GM21381 (cell line): ENCODE measurements around the gene MAP2K3.
"Not testable (repeated sequence)": the region's sequence is repeated elsewhere in the genome, so short reads cannot be mapped to it uniquely, and the experiment has no call there.

Experiments
- ATAC-seq: cut with Tn5 transposase; IDR thresholded peaks from one replicate; pipeline ENCODE4 v1.9.1; 2021; ENCODE audit warnings: mild to moderate bottlenecking, moderate library complexity; ENCODE audit not compliant: unreplicated experiment

The MAP2K3 gene

DNA sequence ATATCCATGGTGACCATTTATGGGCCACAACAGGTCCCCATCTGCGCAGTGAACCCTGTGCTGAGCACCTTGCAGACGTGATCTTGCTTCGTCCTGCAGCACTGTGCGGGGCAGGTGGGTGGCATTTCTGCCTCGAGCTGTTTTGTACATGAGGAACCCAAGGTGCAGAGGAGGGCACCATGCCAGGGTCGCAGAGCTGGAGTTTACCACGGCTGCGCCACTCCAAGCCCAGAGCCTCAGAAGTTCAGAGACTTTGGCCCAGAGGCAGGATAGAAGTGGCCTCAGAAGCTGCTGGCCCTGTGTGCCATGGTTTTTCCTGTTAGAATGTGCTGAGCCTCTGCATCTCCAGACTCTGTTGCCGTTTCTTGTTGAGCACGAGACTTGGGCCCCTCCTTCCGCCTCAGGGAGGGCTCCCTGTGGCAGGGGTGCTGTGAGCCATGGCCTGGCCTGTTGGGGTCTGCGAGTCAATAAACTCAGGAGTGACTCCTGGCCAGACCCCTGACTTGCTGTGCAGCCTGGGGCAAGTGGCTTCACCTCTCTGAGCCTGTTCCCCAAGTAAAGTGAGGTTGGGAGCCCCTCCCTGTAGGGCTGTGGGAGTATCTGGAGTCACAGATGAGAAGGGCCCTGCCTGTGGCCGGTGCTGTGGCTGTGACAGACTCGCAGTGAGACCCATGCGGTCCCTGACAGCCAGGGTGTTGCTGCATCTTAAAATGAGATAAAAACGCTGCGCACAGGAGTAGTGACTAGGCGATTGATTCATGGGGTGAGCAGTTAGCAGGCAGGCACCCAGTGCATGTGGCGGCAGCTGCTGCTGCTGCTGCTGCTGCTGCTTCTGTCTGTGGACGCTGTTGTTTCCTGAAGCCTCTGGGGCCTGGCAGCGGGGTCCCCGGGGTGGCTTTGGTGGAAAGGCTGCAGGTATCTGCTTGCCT is 11.8 kb downstream of the MAP2K3 start:
- ATAC-seq: no peak

- ATAC-seq: no peak
Observed at GRCh38 chr17:21297026-21297520, 12.6 kb downstream of the MAP2K3 start.

- ATAC-seq: no peak
Observed at GRCh38 chr17:21297597-21297996, 13.1 kb downstream of the MAP2K3 start.

- no peak for ATAC-seq
Observed at GRCh38 chr17:21298056-21298982, 13.8 kb downstream of the MAP2K3 start.

DNA sequence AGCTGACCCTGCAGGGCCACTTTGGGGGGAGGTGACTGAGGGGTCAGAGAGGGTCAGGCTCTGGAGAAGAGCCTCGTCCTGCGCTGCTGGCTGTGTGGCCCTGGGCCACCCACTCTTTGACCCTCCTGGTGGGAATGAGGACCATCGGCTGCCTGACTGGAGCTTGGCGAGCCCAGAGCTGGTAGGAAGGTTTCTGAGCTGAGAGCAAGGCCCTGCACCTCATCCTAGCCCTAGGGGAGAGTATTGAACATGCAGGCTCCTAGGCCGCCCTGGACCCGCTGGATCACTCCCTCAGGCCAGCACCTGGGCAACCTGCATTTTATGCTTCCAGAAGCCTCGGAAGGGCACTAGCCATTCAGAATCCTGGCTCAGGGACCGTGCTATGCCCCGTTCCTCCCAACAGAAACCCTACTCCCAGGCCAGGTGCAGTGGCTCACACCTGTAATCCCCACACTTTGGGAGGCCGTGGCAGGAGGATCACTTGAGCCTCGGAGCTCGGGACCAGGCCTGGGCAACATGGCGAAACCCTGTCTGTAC is 14.5 kb downstream of the MAP2K3 start:
- no peak for ATAC-seq

DNA sequence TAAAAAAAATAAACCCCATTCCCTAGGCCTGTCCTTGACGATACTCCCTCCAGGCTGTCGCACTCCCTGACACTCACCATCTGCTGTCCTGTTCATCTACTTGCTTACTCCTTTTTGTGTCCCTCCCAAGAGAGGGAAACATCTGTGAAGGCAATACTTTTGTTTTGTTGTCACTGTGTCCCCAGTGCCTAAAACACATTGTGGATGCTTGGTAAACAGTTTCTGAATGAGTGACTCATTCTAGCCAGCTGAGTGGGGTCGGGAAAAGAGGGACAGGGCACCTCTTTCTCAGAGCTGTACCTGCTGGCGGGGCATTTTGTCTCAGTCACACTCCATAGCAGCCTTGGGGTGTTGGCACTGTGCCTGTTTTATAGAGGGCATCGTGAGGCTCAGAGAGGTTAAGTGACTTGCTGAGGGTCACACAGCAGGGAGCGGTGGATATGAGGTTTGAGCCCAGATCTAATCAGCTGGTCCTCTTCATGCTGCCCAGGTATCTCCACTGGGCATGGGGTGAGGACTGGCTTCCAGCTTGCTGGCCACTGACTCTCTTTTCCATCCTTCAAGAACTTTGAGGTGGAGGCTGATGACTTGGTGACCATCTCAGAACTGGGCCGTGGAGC is 15.6 kb downstream of the MAP2K3 start:
- no peak for ATAC-seq

DNA sequence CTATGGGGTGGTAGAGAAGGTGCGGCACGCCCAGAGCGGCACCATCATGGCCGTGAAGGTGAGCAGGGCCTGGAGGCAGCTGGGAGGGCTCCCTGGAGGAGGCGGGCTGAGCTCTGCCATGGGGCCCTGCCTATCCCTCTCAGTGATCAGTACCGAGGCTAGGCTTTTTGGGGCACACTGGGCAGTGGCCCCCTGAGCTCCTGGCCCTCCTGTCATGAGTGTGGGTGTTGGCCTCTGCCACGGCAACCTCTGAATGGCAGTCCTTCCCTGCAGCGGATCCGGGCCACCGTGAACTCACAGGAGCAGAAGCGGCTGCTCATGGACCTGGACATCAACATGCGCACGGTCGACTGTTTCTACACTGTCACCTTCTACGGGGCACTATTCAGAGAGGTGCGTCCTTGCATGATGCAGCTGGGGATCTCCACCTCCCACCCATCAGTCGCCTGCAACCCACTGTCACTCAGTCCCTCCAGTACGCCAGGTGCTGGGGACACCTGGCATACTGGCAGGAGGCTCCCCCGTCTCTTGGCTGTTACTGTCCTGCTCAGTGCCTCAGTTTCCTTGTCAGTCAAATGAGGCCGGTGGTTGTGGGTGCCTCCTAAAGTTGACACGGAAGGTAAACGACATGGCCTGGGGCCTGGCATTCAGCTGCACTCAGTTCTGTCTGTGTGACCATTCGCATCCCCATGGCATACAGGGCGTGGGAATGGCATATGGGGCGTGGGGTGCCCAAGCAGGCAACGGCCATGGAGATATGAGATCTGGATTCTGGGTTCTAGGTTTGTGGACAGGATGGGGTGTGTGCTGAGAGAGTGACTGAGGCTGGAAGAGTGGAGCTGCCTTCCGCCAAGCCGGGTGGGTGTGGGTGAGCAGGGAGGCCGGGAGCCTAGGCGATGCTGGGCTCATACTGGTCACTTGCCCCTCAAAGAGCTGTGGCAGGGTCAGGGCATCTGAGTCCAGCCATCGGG is 16.4 kb downstream of the MAP2K3 start:
- no peak for ATAC-seq

- no peak for ATAC-seq
Observed at GRCh38 chr17:21301593-21302550, 17.4 kb downstream of the MAP2K3 start.

DNA sequence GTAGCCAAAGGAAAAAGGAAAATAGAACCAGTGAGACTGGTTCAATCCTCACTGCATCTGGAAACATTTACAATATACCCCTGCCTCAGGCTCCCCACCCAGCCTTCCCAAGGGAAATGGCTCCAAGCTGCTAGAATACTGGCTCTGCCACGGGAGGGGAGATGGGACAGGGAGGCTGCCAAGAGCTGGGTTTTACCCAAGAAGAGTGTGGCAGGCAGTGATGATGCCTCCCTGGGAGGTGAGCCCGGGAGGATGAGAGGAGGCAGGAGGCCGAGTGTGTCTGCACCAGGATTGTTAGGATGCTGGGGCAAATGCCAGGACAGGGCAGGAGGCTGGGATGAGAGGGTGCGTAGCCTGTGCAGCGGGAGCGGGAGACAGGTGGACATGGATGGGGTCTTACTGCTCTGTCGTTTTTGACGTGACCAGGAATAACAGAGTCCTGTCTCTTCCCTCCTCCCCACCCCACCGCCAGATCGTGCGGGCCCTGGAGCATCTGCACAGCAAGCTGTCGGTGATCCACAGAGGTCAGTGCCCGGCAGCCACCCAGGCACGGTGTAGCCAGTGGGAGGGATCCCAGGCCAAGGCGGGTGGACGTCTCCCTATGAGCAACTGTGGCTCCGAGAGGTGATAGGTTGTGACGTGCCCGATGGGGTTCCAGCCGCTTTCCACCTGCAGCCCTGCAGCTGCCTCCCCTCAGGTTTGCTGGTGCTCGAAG is 18.4 kb downstream of the MAP2K3 start:
- no peak for ATAC-seq

GRCh38 chr17:21303441-21304065 is 19.0 kb downstream of the MAP2K3 start:
- no peak for ATAC-seq

DNA sequence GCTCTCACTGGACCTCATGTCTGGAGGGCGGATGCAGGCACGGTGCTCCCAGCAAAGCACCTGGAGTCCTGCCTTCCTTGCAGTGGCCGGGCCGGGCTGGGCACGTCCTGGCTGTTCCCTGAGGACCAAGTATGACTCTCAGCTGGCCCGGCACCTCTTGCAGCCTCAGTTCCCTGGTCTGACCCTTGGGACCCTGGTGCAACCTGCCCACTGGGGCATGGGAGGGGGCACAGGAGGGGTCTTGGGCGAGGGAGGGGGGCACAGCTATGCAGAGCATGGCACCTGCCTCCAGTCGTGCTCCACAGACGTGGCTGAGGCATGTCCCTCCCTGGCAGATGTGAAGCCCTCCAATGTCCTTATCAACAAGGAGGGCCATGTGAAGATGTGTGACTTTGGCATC is 19.6 kb downstream of the MAP2K3 start:
- ATAC-seq: no peak

DNA sequence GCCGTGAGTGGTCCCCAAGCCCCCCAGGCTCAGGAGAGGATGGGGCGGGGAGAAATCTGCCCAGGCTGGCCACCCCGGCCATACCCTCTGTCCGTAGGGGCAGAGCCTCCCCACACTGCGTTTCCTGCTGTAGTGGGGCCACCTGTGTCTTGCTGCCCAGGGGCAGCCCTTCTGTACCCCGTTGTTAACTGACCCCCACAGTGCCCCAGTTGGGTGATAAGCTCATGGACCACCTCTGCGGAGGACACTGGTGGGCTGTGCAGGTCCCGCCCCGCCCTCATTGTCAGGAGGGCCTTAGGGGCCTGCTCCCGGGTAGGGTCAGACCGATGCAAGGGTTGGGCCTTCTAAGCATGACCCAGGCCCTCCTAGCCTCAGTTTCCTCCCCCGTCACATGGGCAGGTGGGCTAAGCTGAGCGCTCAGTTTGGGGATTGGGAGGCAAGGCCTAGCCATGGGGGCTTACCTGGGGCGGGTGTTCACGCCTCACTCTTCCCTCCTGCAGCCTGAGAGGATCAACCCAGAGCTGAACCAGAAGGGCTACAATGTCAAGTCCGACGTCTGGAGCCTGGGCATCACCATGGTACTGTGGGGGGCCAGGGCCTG is 20.1 kb downstream of the MAP2K3 start:
- not testable (repeated sequence) for ATAC-seq

- ATAC-seq: not testable (repeated sequence)
Observed at GRCh38 chr17:21305431-21306180, 21.1 kb downstream of the MAP2K3 start.

- ATAC-seq: not testable (repeated sequence)
Observed at GRCh38 chr17:21306611-21307272, 22.2 kb downstream of the MAP2K3 start.

DNA sequence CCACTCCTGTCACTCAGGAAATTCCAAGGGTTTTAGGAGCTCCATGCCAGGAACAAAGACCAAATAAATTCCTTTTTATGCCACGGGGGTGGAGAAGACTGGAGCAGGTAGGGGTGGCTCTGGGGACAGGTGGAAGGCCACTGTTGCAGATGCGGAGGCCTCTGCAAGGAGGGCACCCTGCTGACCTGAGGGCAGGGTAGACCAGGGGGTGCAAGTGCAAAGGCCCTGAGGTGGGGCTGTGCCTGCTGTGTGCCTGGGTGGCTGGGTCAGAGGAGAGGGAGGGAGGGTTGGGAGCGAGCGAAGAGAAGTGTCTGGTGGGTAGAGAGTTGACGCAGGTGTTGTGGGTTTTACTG is 22.7 kb downstream of the MAP2K3 start:
- ATAC-seq: not testable (repeated sequence)

DNA sequence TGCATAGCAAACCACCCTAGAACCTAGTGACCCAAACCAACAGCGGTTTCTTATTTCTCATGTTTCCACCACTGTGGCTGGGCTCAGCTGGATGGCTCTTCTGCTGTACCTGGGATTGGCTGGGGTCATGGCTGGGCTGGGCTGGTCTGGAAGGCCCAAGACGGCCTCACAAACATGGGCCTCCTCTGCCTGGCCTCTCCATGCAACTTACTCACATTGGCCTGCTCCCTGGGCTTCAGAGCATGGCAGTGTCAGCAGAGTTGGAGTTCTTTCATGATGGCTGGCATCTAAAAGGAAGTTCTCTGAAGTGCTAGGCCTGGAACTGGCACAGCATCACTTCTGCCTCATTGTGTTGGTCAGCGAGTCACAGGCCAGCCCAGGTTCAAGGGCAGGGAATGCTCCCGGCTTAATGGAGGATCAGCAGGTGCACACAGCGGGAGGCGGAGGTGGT is 24.4 kb downstream of the MAP2K3 start:
- not testable (repeated sequence) for ATAC-seq
